AG04449 (cell line): Measurements from ENCODE around the gene GABBR1.

Experiments used
- CTCF ChIA-PET: fragments of 350-600 bp; formaldehyde crosslinking; extraction: SDS; loops from one replicate; lab custom pipeline; 2021; ENCODE audit warnings: antibody characterized with exemption; lab: Yijun Ruan, JAX
- POLR2A ChIA-PET: fragments of 400-600, 350-600 bp; formaldehyde crosslinking; extraction: SDS; loops from one replicate; lab custom pipeline; 2020; ENCODE audit warnings: antibody characterized with exemption, inconsistent platforms; lab: Yijun Ruan, JAX
- DNase-seq: peaks from one replicate; pipeline ENCODE4 v3.0.0-alpha.2; 2010; ENCODE audit warnings: low read depth, low spot score
- H3K4me3 ChIP-seq: 2 replicates; pipeline ENCODE4 v1.5.1; 2011; ENCODE audit warnings: low read depth, mild to moderate bottlenecking, control low read depth, low read length
- CTCF ChIP-seq: IDR thresholded peaks from one replicate; pipeline ENCODE4 v1.5.1; 2011; ENCODE audit warnings: mild to moderate bottlenecking, moderate library complexity, low read length, control low read depth, inconsistent platforms; ENCODE audit not compliant: insufficient read depth; ENCODE audit errors: missing control alignments

GABBR1 gene

DNA sequence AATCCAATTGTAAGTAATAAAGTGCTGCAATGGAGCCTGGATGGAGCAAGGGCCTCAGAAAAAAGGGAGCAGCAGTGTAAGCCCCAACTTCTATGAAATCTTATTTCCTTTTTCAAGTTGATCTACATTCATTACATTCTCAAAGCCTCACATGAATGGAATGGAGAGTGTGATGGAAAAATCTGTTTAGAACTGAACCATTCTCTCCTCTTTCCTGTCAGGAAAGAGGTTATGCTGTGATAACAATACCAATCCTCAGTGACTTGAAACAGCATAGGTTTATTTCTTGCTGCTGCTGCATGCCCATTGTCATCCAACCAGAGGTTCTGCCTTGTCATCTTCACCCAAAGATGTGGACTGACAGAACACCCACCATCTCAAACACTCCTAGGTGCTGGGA is 56.9 kb downstream of the GABBR1 start:
- no peak for TF ChIP-seq CTCF
- H3K4me3 ChIP-seq: no peak overlapping the region
- ChIA-PET CTCF (no interaction called here), POLR2A (no interaction called here)
- DNase-seq: no peak

- TF ChIP-seq CTCF: no peak
- no peak for DNase-seq
- ChIA-PET CTCF (no interaction called here), POLR2A (no interaction called here)
- no peak overlapping the region for H3K4me3 ChIP-seq
These were observed 65.0 kb downstream of the GABBR1 start for GRCh38 chr6:29567991-29568390.

DNA sequence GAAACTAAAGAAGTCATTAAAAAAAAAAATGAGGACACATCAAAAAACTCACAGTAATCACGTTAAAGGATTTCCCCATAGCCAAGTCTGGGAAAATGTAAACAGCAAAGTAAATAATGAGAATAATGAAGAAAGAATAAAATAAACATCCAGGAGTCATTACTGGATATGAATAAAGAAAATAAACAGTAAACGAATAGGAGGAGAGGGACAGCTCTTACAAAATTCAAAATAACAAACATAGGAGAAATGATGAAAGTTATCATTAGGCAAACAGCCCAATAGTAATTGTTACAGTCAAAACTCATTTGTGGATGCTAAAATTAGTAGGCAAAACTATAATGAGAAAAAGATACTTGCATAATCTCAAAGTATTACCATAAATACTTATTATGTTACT is 65.4 kb downstream of the GABBR1 start:
- CTCF ChIA-PET: no interaction called here

DNA sequence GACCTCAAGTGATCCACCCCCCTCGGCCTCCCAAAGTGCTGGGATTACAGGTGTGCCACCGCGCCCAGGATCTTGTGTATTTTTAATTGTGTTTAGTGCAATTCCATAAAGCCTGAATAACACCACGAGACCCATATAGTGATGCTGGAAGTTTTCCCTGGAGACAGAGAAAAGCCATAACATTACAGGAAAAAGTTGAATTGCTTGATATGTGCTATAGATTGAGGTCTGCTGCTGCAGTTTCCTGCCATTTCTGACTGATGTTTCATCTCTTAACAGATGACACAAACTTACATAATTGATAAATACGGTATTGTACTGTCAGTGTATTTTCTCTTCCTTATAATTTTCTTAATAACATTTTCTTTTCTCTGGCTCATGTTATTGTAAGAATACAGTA is 66.1 kb downstream of the GABBR1 start:
- TF ChIP-seq CTCF: no peak
- ChIA-PET POLR2A (no interaction called here), CTCF (no interaction called here)
- no peak for DNase-seq
- H3K4me3 ChIP-seq: no peak overlapping the region

More for the DNA sequence above, 65.4 kb downstream of the GABBR1 start:
- DNase-seq: no peak
- POLR2A ChIA-PET: no interaction called here
- H3K4me3 ChIP-seq: no peak overlapping the region
- no peak for TF ChIP-seq CTCF

- TF ChIP-seq CTCF: no peak
- POLR2A ChIA-PET: no interaction called here
- CTCF ChIA-PET: no interaction called here
- no peak overlapping the region for H3K4me3 ChIP-seq
- DNase-seq: no peak
These were observed 68.1 kb downstream of the GABBR1 start for GRCh38 chr6:29564875-29565274.

DNA sequence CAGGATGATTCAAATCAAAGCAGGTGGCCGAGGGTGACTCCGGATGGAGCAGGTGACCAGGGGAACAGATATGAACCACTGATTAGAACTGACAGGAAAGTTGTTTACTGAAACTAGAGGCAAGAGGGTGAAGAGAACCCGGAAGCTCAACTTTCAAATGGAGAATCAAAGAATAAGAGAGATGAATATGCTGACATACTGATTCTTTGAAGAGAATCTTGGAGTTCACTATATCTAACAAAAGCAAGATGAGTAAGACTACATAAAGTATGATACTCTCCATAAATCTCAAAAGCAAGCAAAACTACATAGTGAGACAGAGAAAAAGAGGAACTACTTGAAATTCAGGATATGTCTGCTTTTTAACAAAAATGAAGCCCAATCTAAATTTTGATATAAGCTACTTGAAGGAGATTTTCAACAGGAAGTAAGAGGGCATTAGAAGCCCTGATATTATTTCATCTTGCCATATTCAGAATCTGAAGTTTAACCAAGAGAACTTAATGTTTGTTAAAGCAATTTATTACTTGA is 69.5 kb downstream of the GABBR1 start:
- no peak for TF ChIP-seq CTCF
- no peak overlapping the region for H3K4me3 ChIP-seq
- POLR2A ChIA-PET: no interaction called here
- no peak for DNase-seq
- CTCF ChIA-PET: no interaction called here
